Trophoblast cell (in vitro differentiated cells and primary cell): Measurements from ENCODE around the gene FHOD1.

Source experiments
- DNase-seq, 2 donors: peaks; one replicate each; pipeline ENCODE4 v3.0.0-alpha.2; 2016
- H2AFZ ChIP-seq: 2 replicates; pipeline ENCODE4 v1.6.1; 2013; ENCODE audit warnings: low read length, moderate library complexity, mild to moderate bottlenecking; ENCODE audit not compliant: insufficient read depth, poor library complexity
- H2AK5ac ChIP-seq: 2 replicates; pipeline ENCODE4 v1.6.1; 2013; ENCODE audit warnings: mild to moderate bottlenecking, low read length
- H2BK120ac ChIP-seq: 2 replicates; pipeline ENCODE4 v1.6.1; 2013; ENCODE audit warnings: low read length, mild to moderate bottlenecking, moderate library complexity; ENCODE audit not compliant: insufficient read depth, poor library complexity
- H2BK12ac ChIP-seq: 2 replicates; pipeline ENCODE4 v1.6.1; 2013; ENCODE audit warnings: mild to moderate bottlenecking, low read length, moderate library complexity
- H2BK5ac ChIP-seq: 2 replicates; pipeline ENCODE4 v1.6.1; 2013; ENCODE audit warnings: low read length, low read depth, moderate library complexity, mild to moderate bottlenecking; ENCODE audit not compliant: poor library complexity
- H3K14ac ChIP-seq: 2 replicates; pipeline ENCODE4 v1.6.1; 2013; ENCODE audit warnings: mild to moderate bottlenecking, low read length
- H3K18ac ChIP-seq: 2 replicates; pipeline ENCODE4 v1.6.1; 2013; ENCODE audit warnings: mild to moderate bottlenecking, low read length
- H3K23ac ChIP-seq: 2 replicates; pipeline ENCODE4 v1.6.1; 2013; ENCODE audit warnings: low read length
- H3K27ac ChIP-seq: 2 replicates; pipeline ENCODE4 v1.5.1; 2013; ENCODE audit warnings: low read depth, mild to moderate bottlenecking, inconsistent platforms, low read length, moderate library complexity
- H3K27me3 ChIP-seq: 2 replicates; pipeline ENCODE4 v1.6.1; 2013; ENCODE audit warnings: inconsistent platforms, mild to moderate bottlenecking, low read length, moderate library complexity; ENCODE audit not compliant: insufficient read depth
- H3K36me3 ChIP-seq, 2 experiments: 1 replicate in 1 of 2; 2 replicates in 1 of 2; pipeline ENCODE4 v1.6.1; 2013; ENCODE audit warnings: low read length in 2 of 2, mild to moderate bottlenecking in 2 of 2, moderate library complexity in 1 of 2; ENCODE audit not compliant: insufficient read depth in 2 of 2, control insufficient read depth in 1 of 2
- H3K4ac ChIP-seq: 2 replicates; pipeline ENCODE4 v1.6.1; 2013; ENCODE audit warnings: low read depth, mild to moderate bottlenecking, low read length, moderate library complexity
- H3K4me1 ChIP-seq, 2 experiments: 1 replicate in 1 of 2; 2 replicates in 1 of 2; pipeline ENCODE4 v1.6.1; 2013; ENCODE audit warnings: low read length in 2 of 2, mild to moderate bottlenecking in 2 of 2, moderate library complexity in 1 of 2; ENCODE audit not compliant: insufficient read depth in 2 of 2, control insufficient read depth in 1 of 2
- H3K4me2 ChIP-seq: 2 replicates; pipeline ENCODE4 v1.6.1; 2013; ENCODE audit warnings: inconsistent platforms, mild to moderate bottlenecking, low read length, moderate library complexity
- H3K4me3 ChIP-seq: 2 replicates; pipeline ENCODE4 v1.5.1; 2013; ENCODE audit warnings: mild to moderate bottlenecking, low read depth, low read length, inconsistent platforms
- H3K79me1 ChIP-seq: one replicate; pipeline ENCODE4 v1.6.1; 2013; ENCODE audit warnings: low read length
- H3K79me2 ChIP-seq: 2 replicates; pipeline ENCODE4 v1.6.1; 2013; ENCODE audit warnings: low read length, mild to moderate bottlenecking; ENCODE audit not compliant: control insufficient read depth, insufficient read depth, poor library complexity
- H3K9ac ChIP-seq: 2 replicates; pipeline ENCODE4 v1.6.1; 2013; ENCODE audit warnings: mild to moderate bottlenecking, low read length
- H3K9me3 ChIP-seq: 2 replicates; pipeline ENCODE4 v1.6.1; 2013; ENCODE audit warnings: low read depth, mild to moderate bottlenecking, control low read depth, inconsistent platforms, low read length; ENCODE audit not compliant: insufficient read depth
- H4K12ac ChIP-seq: 2 replicates; pipeline ENCODE4 v1.6.1; 2013; ENCODE audit warnings: low read depth, mild to moderate bottlenecking, low read length, moderate library complexity
- H4K8ac ChIP-seq: 2 replicates; pipeline ENCODE4 v1.6.1; 2013; ENCODE audit warnings: low read depth, mild to moderate bottlenecking, low read length, moderate library complexity
- H4K91ac ChIP-seq: one replicate; pipeline ENCODE4 v1.6.1; 2013; ENCODE audit warnings: low read depth, mild to moderate bottlenecking, low read length, moderate library complexity
- WGBS: extraction: QIAGEN DNeasy Blood & Tissue Kit; methylation state at CpG from one replicate; pipeline ENCODE4 v1.1.7; 2013; ENCODE audit warnings: missing lambda C conversion rate; ENCODE audit not compliant: insufficient read length, insufficient coverage; ENCODE audit errors: extremely low coverage; 5-methylcytosine and 5-hydroxymethylcytosine counted together

FHOD1 gene

DNA sequence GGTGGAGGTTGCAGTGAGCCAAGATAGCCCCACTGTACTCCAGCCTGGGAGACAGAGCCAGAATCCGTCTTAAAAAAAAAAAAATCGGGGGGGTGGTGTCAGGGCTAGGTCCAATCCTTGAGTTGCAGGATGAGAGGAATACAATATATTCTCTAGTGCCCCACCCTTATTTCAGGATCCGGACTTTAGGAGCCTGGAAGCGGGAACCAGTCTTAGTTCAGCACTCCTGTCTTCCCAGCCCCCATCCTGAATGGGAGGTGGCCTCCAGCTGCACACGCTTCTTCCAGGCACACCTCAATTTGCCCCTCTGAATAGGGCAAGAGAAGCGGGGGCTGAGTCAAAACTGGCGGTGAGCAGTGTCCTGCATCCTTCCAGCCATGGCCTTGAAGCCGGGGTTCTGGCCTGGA lies 1.6 kb downstream of the FHOD1 start:
- peak overlapping the region; percentile 70 for H4K8ac ChIP-seq
- H3K36me3 ChIP-seq: no peaks in the 10 kb centered on the region
- H2BK12ac ChIP-seq: no peak overlapping the region
- no peaks in the 10 kb centered on the region for H3K9me3 ChIP-seq
- no CpG with 5 or more reads among the region's 8 CpGs for WGBS
- peak overlapping the region; percentile 5 for H3K9ac ChIP-seq
- no peak overlapping the region for H2AK5ac ChIP-seq
- peaks cover 27% of the 10 kb centered on the region for H3K27me3 ChIP-seq
- peak overlapping the region; percentile 74 for H4K91ac ChIP-seq
- H3K23ac ChIP-seq: no peak overlapping the region
- peak overlapping the region; percentile 74 for H3K18ac ChIP-seq
- H2BK5ac ChIP-seq: no peak overlapping the region
- H3K14ac ChIP-seq: peak overlapping the region; percentile 12
- H2AFZ ChIP-seq: peak overlapping the region; percentile 59
- H3K4me2 ChIP-seq: peak overlapping the region; percentile 96
- peaks cover 56 to 60% of the 10 kb centered on the region in 2 experiments for H3K4me1 ChIP-seq
- peaks cover 5% of the 10 kb centered on the region for H3K79me2 ChIP-seq
- H3K79me1 ChIP-seq: peaks cover 33% of the 10 kb centered on the region
- peak; percentile 20 to 38 for DNase-seq
- peak overlapping the region; percentile 93 for H3K27ac ChIP-seq
- H3K4me3 ChIP-seq: no peak overlapping the region
- H2BK120ac ChIP-seq: peak overlapping the region; percentile 43
- no peak overlapping the region for H3K4ac ChIP-seq
- H4K12ac ChIP-seq: peak overlapping the region; percentile 49

GRCh38 chr16:67245186-67245585 lies 2.1 kb downstream of the FHOD1 start:
- peaks cover 37% of the 10 kb centered on the region for H3K79me1 ChIP-seq
- H3K4me1 ChIP-seq: peaks cover 60 to 64% of the 10 kb centered on the region in 2 experiments
- peak overlapping the region; percentile 16 for H4K91ac ChIP-seq
- H3K79me2 ChIP-seq: peaks cover 5% of the 10 kb centered on the region
- H3K14ac ChIP-seq: peak overlapping the region; percentile 70
- H3K9me3 ChIP-seq: no peaks in the 10 kb centered on the region
- DNase-seq: no peak
- no peak overlapping the region for H4K8ac ChIP-seq
- H2BK120ac ChIP-seq: peak overlapping the region; percentile 43
- H3K23ac ChIP-seq: no peak overlapping the region
- no peaks in the 10 kb centered on the region for H3K36me3 ChIP-seq
- H2BK12ac ChIP-seq: peak overlapping the region; percentile 63
- peak overlapping the region; percentile 93 for H3K27ac ChIP-seq
- H3K4ac ChIP-seq: peak overlapping the region; percentile 9
- peak overlapping the region; percentile 7 for H4K12ac ChIP-seq
- peak overlapping the region; percentile 74 for H3K18ac ChIP-seq
- no CpG with 5 or more reads among the region's 4 CpGs for WGBS
- peaks cover 26% of the 10 kb centered on the region for H3K27me3 ChIP-seq
- no peak overlapping the region for H2AFZ ChIP-seq
- no peak overlapping the region for H2BK5ac ChIP-seq
- peak overlapping the region; percentile 75 for H2AK5ac ChIP-seq
- no peak overlapping the region for H3K4me3 ChIP-seq
- H3K4me2 ChIP-seq: no peak overlapping the region
- no peak overlapping the region for H3K9ac ChIP-seq

- peak overlapping the region; percentile 70 for H3K14ac ChIP-seq
- H2AK5ac ChIP-seq: peak overlapping the region; percentile 77
- H4K8ac ChIP-seq: peak overlapping the region; percentile 64
- DNase-seq: peak; percentile 60 to 61
- peaks cover 60 to 64% of the 10 kb centered on the region in 2 experiments for H3K4me1 ChIP-seq
- peak overlapping the region; percentile 9 for H3K4ac ChIP-seq
- peaks cover 20% of the 10 kb centered on the region for H3K27me3 ChIP-seq
- no peak overlapping the region for H3K4me2 ChIP-seq
- H4K91ac ChIP-seq: peak overlapping the region; percentile 67
- no peak overlapping the region for H2AFZ ChIP-seq
- no peaks in the 10 kb centered on the region for H3K36me3 ChIP-seq
- peaks cover 37% of the 10 kb centered on the region for H3K79me1 ChIP-seq
- H3K27ac ChIP-seq: peak overlapping the region; percentile 40
- no peaks in the 10 kb centered on the region for H3K9me3 ChIP-seq
- H2BK120ac ChIP-seq: peak overlapping the region; percentile 43
- WGBS: no CpG with 5 or more reads among the region's 5 CpGs
- peak overlapping the region; percentile 63 for H2BK12ac ChIP-seq
- no peak overlapping the region for H3K23ac ChIP-seq
- H3K4me3 ChIP-seq: no peak overlapping the region
- H3K18ac ChIP-seq: peak overlapping the region; percentile 74
- peak overlapping the region; percentile 40 for H4K12ac ChIP-seq
- peaks cover 5% of the 10 kb centered on the region for H3K79me2 ChIP-seq
- H2BK5ac ChIP-seq: peak overlapping the region; percentile 36
- no peak overlapping the region for H3K9ac ChIP-seq
Measured at GRCh38 chr16:67244387-67245185, 2.7 kb downstream of the FHOD1 start.

- peak overlapping the region; percentile 39 for H2BK120ac ChIP-seq
- H2AFZ ChIP-seq: no peak overlapping the region
- peak overlapping the region; percentile 16 for H3K18ac ChIP-seq
- H3K23ac ChIP-seq: no peak overlapping the region
- H3K27ac ChIP-seq: no peak overlapping the region
- H4K8ac ChIP-seq: no peak overlapping the region
- no peak overlapping the region for H4K12ac ChIP-seq
- no peak overlapping the region for H3K4me2 ChIP-seq
- no peak for DNase-seq
- no peak overlapping the region for H3K9ac ChIP-seq
- peaks cover 35% of the 10 kb centered on the region for H3K79me1 ChIP-seq
- no peaks in the 10 kb centered on the region for H3K9me3 ChIP-seq
- H3K4me1 ChIP-seq: peaks cover 53 to 57% of the 10 kb centered on the region in 2 experiments
- H4K91ac ChIP-seq: peak overlapping the region; percentile 67
- H3K4ac ChIP-seq: no peak overlapping the region
- peaks cover 5% of the 10 kb centered on the region for H3K79me2 ChIP-seq
- peak overlapping the region; percentile 81 for H2AK5ac ChIP-seq
- H2BK5ac ChIP-seq: peak overlapping the region; percentile 11
- no peak overlapping the region for H3K14ac ChIP-seq
- H3K27me3 ChIP-seq: peaks cover 9% of the 10 kb centered on the region
- peak overlapping the region; percentile 50 for H2BK12ac ChIP-seq
- no CpG with 5 or more reads among the region's 4 CpGs for WGBS
- H3K4me3 ChIP-seq: no peak overlapping the region
- H3K36me3 ChIP-seq: peaks cover 3 to 4% of the 10 kb centered on the region in 2 experiments
Measured at GRCh38 chr16:67243481-67243880, 3.8 kb downstream of the FHOD1 start.
